Upper lobe of left lung (tissue), 6 donors: Measurements from ENCODE around the gene CYGB. TPM values are rescaled to one million over a fixed set of nuclear protein-coding genes. Genes with fewer than 3 reads are reported as not detected.
A peak's percentile ranks its signal among the peaks of the same experiment; 100 is the strongest.

Experiments
- ATAC-seq, 2 donors: fragments of 200-7000 bp; cut with Tn5 transposase; one replicate each; pipeline ENCODE4 v1.9.1; 2022; ENCODE audit warnings: mild to moderate bottlenecking in 2 of 2, moderate library complexity in 2 of 2; ENCODE audit not compliant: low FRiP score in 2 of 2
- DNase-seq, 2 donors: peaks; one replicate each; pipeline ENCODE4 v3.0.0-alpha.2; 2019 to 2020
- H3K27ac ChIP-seq, 4 donors: fragments of 200-600 bp; sonication (generic); one replicate each; pipeline ENCODE4 v1.5.1; 2016 to 2019
- H3K27me3 ChIP-seq, 4 donors: fragments of 200-600 bp; sonication (generic); one replicate each; pipeline ENCODE4 v1.5.1; 2017 to 2019
- H3K36me3 ChIP-seq, 4 donors: fragments of 200-600 bp; sonication (generic); one replicate each; pipeline ENCODE4 v1.5.1; 2016 to 2019
- H3K4me1 ChIP-seq, 4 donors: fragments of 200-600 bp; sonication (generic); one replicate each; pipeline ENCODE4 v1.5.1; 2018 to 2019
- H3K4me3 ChIP-seq, 4 donors: fragments of 200-600 bp; sonication (generic); one replicate each; pipeline ENCODE4 v1.5.1; 2017 to 2019; ENCODE audit warnings: mild to moderate bottlenecking in 2 of 4, moderate library complexity in 1 of 4
- H3K9me3 ChIP-seq, 4 donors: fragments of 200-600 bp; sonication (generic); one replicate each; pipeline ENCODE4 v1.5.1; 2018 to 2019
- EP300 ChIP-seq, 4 donors: sonication (generic); formaldehyde crosslinking; IDR thresholded peaks; one replicate each; pipeline ENCODE4 v1.5.1; 2017; ENCODE audit warnings: antibody characterized with exemption in 4 of 4, control low read depth in 2 of 4
- POLR2A ChIP-seq, 4 donors: fragments of 450-650 bp; IDR thresholded peaks; one replicate each; pipeline ENCODE4 v1.5.1; 2016 to 2017; ENCODE audit warnings: antibody characterized with exemption in 4 of 4, mild to moderate bottlenecking in 2 of 4
- POLR2AphosphoS5 ChIP-seq, 2 donors: sonication (generic); formaldehyde crosslinking; IDR thresholded peaks; one replicate each; pipeline ENCODE4 v1.5.1; 2017; ENCODE audit warnings: antibody characterized with exemption in 2 of 2
- WGBS, 2 donors: methylation state at CpG; one replicate each; pipeline ENCODE4 v1.1.5; 2017 to 2018; 5-methylcytosine and 5-hydroxymethylcytosine counted together
- total RNA-seq, 6 donors: library from RNA; depleted of rRNA in 4 of 6; stranded (reverse); fragments of >200 nt in 4 of 6; gene quantifications; one replicate each; pipeline versions ENCODE4 v1.1.0 to v1.2.1, GENCODE V29; 2016 to 2021
- TF ChIP-seq, protein P1 (sequence below), 6 experiments: fragments of 450-650 bp in 4 of 6; fragments of 200-600 bp in 2 of 6; sonication (generic) in 2 of 6; IDR thresholded peaks; one replicate each; pipeline ENCODE4 v1.5.1; 2016 to 2019; ENCODE audit warnings: antibody characterized with exemption in 6 of 6
- donor health status: DM: no; HTN: no; CAD: no; lungs with moderate emphysema.
- donor health status: DM: no; HTN: yes; CAD: no; lungs with severe emphysema.

The CYGB gene
- total RNA-seq, 6 donors from 2014 or later, result 6.4 to 33.9 (median 16.6) TPM

- Histone ChIP-seq H3K27ac (peak within 1 kb of the TSS in 3 of 4 donors; percentile 1 to 75 (median 72)), H3K4me3 (peak within 1 kb of the TSS in 3 of 4 donors; percentile 25 to 47 (median 43)), H3K9me3 (no peaks in the 10 kb centered on the region), H3K27me3 (peaks cover 0 to 18% (median 10%) of the 10 kb centered on the region in 4 donors), H3K36me3 (no peaks in the 10 kb centered on the region), H3K4me1 (peaks cover 45 to 63% (median 58%) of the 10 kb centered on the region in 4 donors)
- DNase-seq (no peak), ATAC-seq (no peak)
- TF ChIP-seq, protein P1, sequence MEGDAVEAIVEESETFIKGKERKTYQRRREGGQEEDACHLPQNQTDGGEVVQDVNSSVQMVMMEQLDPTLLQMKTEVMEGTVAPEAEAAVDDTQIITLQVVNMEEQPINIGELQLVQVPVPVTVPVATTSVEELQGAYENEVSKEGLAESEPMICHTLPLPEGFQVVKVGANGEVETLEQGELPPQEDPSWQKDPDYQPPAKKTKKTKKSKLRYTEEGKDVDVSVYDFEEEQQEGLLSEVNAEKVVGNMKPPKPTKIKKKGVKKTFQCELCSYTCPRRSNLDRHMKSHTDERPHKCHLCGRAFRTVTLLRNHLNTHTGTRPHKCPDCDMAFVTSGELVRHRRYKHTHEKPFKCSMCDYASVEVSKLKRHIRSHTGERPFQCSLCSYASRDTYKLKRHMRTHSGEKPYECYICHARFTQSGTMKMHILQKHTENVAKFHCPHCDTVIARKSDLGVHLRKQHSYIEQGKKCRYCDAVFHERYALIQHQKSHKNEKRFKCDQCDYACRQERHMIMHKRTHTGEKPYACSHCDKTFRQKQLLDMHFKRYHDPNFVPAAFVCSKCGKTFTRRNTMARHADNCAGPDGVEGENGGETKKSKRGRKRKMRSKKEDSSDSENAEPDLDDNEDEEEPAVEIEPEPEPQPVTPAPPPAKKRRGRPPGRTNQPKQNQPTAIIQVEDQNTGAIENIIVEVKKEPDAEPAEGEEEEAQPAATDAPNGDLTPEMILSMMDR (IDR thresholded peaks at IDR 0.05), result no peak
- no peak for TF ChIP-seq POLR2A (IDR thresholded peaks at IDR 0.05)
- no peak for TF ChIP-seq POLR2AphosphoS5 (IDR thresholded peaks at IDR 0.05)
- no peak for TF ChIP-seq EP300 (IDR thresholded peaks at IDR 0.05)
- 75 to 79% methylated on average over 10 to 22 of the region's 22 CpGs for WGBS, 2 donors
Observed at GRCh38 chr17:76539631-76540271, 2.2 kb upstream of the CYGB start, which contains the start of gene PRCD. PRCD (plus strand) TSS chr17:76540044; CDS start chr17:76540142, 98 bp downstream.

DNA sequence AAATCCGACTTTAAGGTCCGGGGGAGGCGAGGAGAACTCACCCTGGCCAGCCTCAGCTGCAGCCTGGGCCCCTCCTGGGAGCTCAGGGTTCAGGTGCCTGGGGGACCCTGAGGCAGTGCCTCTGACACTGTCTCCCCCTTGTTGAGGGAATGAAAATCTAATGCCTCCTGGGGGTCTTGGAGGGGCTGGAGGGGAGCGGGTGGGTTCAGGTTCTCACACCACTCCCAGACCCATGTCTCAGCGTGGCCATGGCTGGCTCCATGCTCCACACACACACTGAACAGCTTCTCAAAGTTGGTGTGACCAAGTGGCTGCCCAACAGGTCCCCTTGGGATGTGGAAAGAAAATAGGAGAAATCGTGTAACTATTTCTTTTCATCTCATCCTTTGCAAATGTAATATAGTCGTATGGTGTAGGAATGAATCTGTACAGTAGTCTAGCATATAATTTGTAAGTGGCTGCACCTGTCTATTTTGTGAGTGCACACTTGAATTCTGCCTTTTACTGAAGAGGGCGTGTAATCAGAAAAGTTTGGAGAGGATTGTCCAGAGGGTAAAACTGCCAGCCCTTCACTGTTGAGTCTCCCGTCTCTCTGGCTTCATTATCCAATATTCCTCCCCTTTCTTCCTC lies 1.5 kb upstream of the CYGB start:
- Histone ChIP-seq H3K27ac (peak overlapping the region in 2 of 4 donors; percentile 67 to 75), H3K4me1 (peaks cover 38 to 56% (median 51%) of the 10 kb centered on the region in 4 donors), H3K36me3 (no peaks in the 10 kb centered on the region), H3K4me3 (no peak overlapping the region), H3K9me3 (no peaks in the 10 kb centered on the region), H3K27me3 (peaks cover 0 to 18% (median 10%) of the 10 kb centered on the region in 4 donors)
- WGBS, 2 donors, result 91 to 92% methylated on average over 9 of the region's 9 CpGs
- TF ChIP-seq EP300 (IDR thresholded peaks at IDR 0.05) (no peak), POLR2A (IDR thresholded peaks at IDR 0.05) (no peak), POLR2AphosphoS5 (IDR thresholded peaks at IDR 0.05) (no peak)
- TF ChIP-seq, protein P1 (IDR thresholded peaks at IDR 0.05), result no peak
- ATAC-seq (no peak), DNase-seq (no peak)

- Histone ChIP-seq H3K36me3 (no peaks in the 10 kb centered on the region), H3K9me3 (no peaks in the 10 kb centered on the region), H3K27me3 (peaks cover 0 to 18% (median 10%) of the 10 kb centered on the region in 4 donors), H3K4me3 (peak overlapping the region; percentile 28 to 49 (median 40)), H3K27ac (peak overlapping the region; percentile 34 to 86 (median 71)), H3K4me1 (peaks cover 32 to 50% (median 45%) of the 10 kb centered on the region in 4 donors)
- TF ChIP-seq, protein P1 (IDR thresholded peaks at IDR 0.05), result no peak
- TF ChIP-seq POLR2AphosphoS5 (IDR thresholded peaks at IDR 0.05), result no peak
- no peak for TF ChIP-seq POLR2A (IDR thresholded peaks at IDR 0.05)
- no peak for TF ChIP-seq EP300 (IDR thresholded peaks at IDR 0.05)
- DNase-seq (peak in 1 of 2 donors; percentile 88), ATAC-seq (no peak)
- WGBS, 2 donors, result 28 to 97% methylated on average over 4 to 19 of the region's 37 CpGs
Observed at GRCh38 chr17:76538281-76538931, 897 bp upstream of the CYGB start.

DNA sequence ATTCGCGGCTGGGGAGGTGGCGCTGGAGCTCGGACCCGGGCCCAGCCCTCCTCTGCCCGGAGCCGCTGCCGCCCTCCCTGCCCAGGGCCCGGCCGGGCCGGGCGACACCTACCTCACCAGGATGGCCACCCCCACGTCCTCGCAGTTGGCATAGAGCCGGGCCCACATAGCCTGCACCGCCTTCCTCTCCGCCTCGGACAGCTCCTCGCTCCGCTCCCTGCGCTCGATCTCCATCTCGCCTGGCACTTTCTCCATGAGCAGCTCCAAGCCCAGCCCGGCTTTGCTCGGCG lies 276 bp downstream of the CYGB start:
- H3K27ac ChIP-seq, result peak overlapping the region in 3 of 4 donors; percentile 67 to 79 (median 75)
- TF ChIP-seq POLR2A (IDR thresholded peaks at IDR 0.05) (no peak), EP300 (IDR thresholded peaks at IDR 0.05) (no peak), POLR2AphosphoS5 (IDR thresholded peaks at IDR 0.05) (no peak)
- TF ChIP-seq, protein P1 (IDR thresholded peaks at IDR 0.05), result no peak
- DNase-seq (peak in 1 of 2 donors; percentile 89), ATAC-seq (peak in 1 of 2 donors; percentile 2)
- H3K4me3 ChIP-seq, result peak overlapping the region in 3 of 4 donors; percentile 28 to 49 (median 47)
- no peaks in the 10 kb centered on the region for H3K9me3 ChIP-seq
- no peaks in the 10 kb centered on the region for H3K36me3 ChIP-seq
- WGBS, 2 donors, result 12% methylated on average over 15 of the region's 26 CpGs; no CpG with 5 or more reads in 1 of the 2 donors
- H3K27me3 ChIP-seq, result peaks cover 0 to 18% (median 10%) of the 10 kb centered on the region in 4 donors
- H3K4me1 ChIP-seq, result peaks cover 28 to 44% (median 38%) of the 10 kb centered on the region in 4 donors
